ENCODE results near the gene MTCL1. TPM values are rescaled to one million over a fixed set of nuclear protein-coding genes. Genes with fewer than 3 reads are reported as not detected.

Gene MTCL1
- total RNA-seq, 3 donors from 2014 or later (not counting 1 experiment from before 2014, with no cell fraction given) = 0.38 to 1.5 (median 0.43) TPM

DNA sequence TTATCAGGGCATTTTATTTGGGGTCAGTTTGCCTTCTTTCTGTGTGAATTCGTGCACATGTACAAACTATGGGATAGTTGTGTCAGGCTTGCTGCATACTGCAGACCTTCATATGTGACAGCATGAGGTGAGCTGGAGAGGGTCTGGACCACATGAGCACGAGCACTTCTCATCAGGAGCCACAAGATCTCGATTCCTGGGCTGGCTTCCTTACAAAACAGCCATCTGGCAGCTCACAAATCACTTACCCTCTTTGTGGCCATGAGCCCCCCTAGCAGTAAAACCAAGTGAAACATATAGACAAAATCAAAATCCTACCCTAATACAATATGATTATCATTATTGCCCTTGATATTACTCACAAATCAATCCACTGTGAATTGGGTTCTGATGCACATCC lies 121.2 kb downstream of the MTCL1 start:
- DNase-seq (no peak), ATAC-seq (no peak)
- Histone ChIP-seq H3K27me3 (ENCODE audit: control insufficient read depth, insufficient read depth, low read length) (no peaks in the 10 kb centered on the region), H3K27ac (ENCODE audit: low read length) (no peak overlapping the region), H3K9me3 (ENCODE audit: control insufficient read depth, insufficient read depth, low read length) (no peaks in the 10 kb centered on the region), H3K36me3 (ENCODE audit: control insufficient read depth, insufficient read depth, low read length) (no peaks in the 10 kb centered on the region), H3K4me1 (ENCODE audit: control insufficient read depth, insufficient read depth, low read length) (no peaks in the 10 kb centered on the region), H3K4me3 (ENCODE audit: low read length) (no peak overlapping the region)
- Mint-ChIP-seq H3K4me3 (no peak overlapping the region), H3K27ac (no peak overlapping the region), H3K27me3 (ENCODE audit: low read depth in 2 of 2) (peaks cover 0 to 4% of the 10 kb centered on the region in 2 donors), H3K9me3 (no peaks in the 10 kb centered on the region), H3K36me3 (no peaks in the 10 kb centered on the region), H3K4me1 (no peaks in the 10 kb centered on the region)
- WGBS (ENCODE audit: insufficient coverage) = 62% methylated on average over 3 of the region's 3 CpGs
- TF ChIP-seq, protein P1, sequence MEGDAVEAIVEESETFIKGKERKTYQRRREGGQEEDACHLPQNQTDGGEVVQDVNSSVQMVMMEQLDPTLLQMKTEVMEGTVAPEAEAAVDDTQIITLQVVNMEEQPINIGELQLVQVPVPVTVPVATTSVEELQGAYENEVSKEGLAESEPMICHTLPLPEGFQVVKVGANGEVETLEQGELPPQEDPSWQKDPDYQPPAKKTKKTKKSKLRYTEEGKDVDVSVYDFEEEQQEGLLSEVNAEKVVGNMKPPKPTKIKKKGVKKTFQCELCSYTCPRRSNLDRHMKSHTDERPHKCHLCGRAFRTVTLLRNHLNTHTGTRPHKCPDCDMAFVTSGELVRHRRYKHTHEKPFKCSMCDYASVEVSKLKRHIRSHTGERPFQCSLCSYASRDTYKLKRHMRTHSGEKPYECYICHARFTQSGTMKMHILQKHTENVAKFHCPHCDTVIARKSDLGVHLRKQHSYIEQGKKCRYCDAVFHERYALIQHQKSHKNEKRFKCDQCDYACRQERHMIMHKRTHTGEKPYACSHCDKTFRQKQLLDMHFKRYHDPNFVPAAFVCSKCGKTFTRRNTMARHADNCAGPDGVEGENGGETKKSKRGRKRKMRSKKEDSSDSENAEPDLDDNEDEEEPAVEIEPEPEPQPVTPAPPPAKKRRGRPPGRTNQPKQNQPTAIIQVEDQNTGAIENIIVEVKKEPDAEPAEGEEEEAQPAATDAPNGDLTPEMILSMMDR (IDR thresholded peaks at IDR 0.05) = no peak
- intact Hi-C loops (cut with micrococcal nuclease) = no loop called here

- Histone ChIP-seq H3K27me3 (ENCODE audit: control insufficient read depth, insufficient read depth, low read length) (no peaks in the 10 kb centered on the region), H3K36me3 (ENCODE audit: control insufficient read depth, insufficient read depth, low read length) (no peaks in the 10 kb centered on the region), H3K27ac (ENCODE audit: low read length) (no peak overlapping the region), H3K4me1 (ENCODE audit: control insufficient read depth, insufficient read depth, low read length) (no peaks in the 10 kb centered on the region), H3K9me3 (ENCODE audit: control insufficient read depth, insufficient read depth, low read length) (no peaks in the 10 kb centered on the region), H3K4me3 (ENCODE audit: low read length) (no peak overlapping the region)
- no peak overlapping the region for H3K27ac Mint-ChIP-seq
- no peak overlapping the region for H3K4me3 Mint-ChIP-seq
- no peaks in the 10 kb centered on the region for H3K36me3 Mint-ChIP-seq
- no peaks in the 10 kb centered on the region for H3K9me3 Mint-ChIP-seq
- TF ChIP-seq, protein P1 (IDR thresholded peaks at IDR 0.05) = no peak
- no peak for ATAC-seq
- intact Hi-C loops (cut with micrococcal nuclease) = no loop called here
- 89% methylated on average over 12 of the region's 12 CpGs for WGBS (ENCODE audit: insufficient coverage)
- no peaks in the 10 kb centered on the region for H3K4me1 Mint-ChIP-seq
- H3K27me3 Mint-ChIP-seq (ENCODE audit: low read depth in 2 of 2) = peaks cover 0 to 4% of the 10 kb centered on the region in 2 donors
- DNase-seq = no peak
Measured at GRCh38 chr18:8826971-8827370, 121.6 kb downstream of the MTCL1 start.

GRCh38 chr18:8828300-8828699 lies 122.9 kb downstream of the MTCL1 start:
- intact Hi-C loops (cut with micrococcal nuclease) = no loop called here
- no peak overlapping the region for H3K4me3 Mint-ChIP-seq
- H3K4me1 Mint-ChIP-seq = no peaks in the 10 kb centered on the region

DNA sequence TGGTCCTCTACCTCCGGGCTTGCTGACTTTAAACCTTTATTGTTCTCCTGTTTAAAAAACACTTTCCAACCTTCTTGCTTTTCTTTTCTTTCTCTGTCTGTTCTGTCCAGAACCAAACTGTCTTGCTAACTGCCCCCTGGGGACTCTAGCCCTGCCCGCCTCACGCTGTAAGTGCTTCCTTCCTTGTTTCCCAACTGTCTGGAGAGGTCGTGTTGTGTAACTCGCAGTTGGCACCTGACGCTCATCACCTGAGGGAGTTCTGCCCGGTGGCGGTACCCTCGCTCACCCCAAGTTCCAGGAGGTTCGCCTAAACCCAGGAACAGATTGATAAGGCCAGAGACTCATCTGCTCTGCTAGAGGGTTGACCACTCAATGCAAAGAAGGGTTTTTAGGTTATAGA lies 123.4 kb downstream of the MTCL1 start:
- H3K36me3 Mint-ChIP-seq = no peaks in the 10 kb centered on the region
- Histone ChIP-seq H3K27me3 (ENCODE audit: control insufficient read depth, insufficient read depth, low read length) (no peaks in the 10 kb centered on the region), H3K27ac (ENCODE audit: low read length) (no peak overlapping the region), H3K36me3 (ENCODE audit: control insufficient read depth, insufficient read depth, low read length) (no peaks in the 10 kb centered on the region), H3K4me1 (ENCODE audit: control insufficient read depth, insufficient read depth, low read length) (no peaks in the 10 kb centered on the region), H3K4me3 (ENCODE audit: low read length) (no peak overlapping the region), H3K9me3 (ENCODE audit: control insufficient read depth, insufficient read depth, low read length) (no peaks in the 10 kb centered on the region)
- no peak overlapping the region for H3K27ac Mint-ChIP-seq
- no peaks in the 10 kb centered on the region for H3K4me1 Mint-ChIP-seq
- H3K27me3 Mint-ChIP-seq (ENCODE audit: low read depth in 2 of 2) = peaks cover 0 to 4% of the 10 kb centered on the region in 2 donors
- H3K9me3 Mint-ChIP-seq = no peaks in the 10 kb centered on the region
- no peak for ATAC-seq
- TF ChIP-seq, protein P1 (IDR thresholded peaks at IDR 0.05) = no peak
- intact Hi-C loops (cut with micrococcal nuclease) = no loop called here
- DNase-seq = no peak
- 52% methylated on average over 10 of the region's 10 CpGs for WGBS (ENCODE audit: insufficient coverage)
- H3K4me3 Mint-ChIP-seq = no peak overlapping the region

More at GRCh38 chr18:8828300-8828699, 122.9 kb downstream of the MTCL1 start:
- Mint-ChIP-seq H3K27me3 (ENCODE audit: low read depth in 2 of 2) (peaks cover 0 to 4% of the 10 kb centered on the region in 2 donors), H3K36me3 (no peaks in the 10 kb centered on the region), H3K27ac (no peak overlapping the region), H3K9me3 (no peaks in the 10 kb centered on the region)
- H3K4me3 ChIP-seq (ENCODE audit: low read length) = no peak overlapping the region
- DNase-seq (no peak), ATAC-seq (no peak)
- TF ChIP-seq, protein P1 (IDR thresholded peaks at IDR 0.05) = no peak
- H3K9me3 ChIP-seq (ENCODE audit: control insufficient read depth, insufficient read depth, low read length) = no peaks in the 10 kb centered on the region
- no peaks in the 10 kb centered on the region for H3K27me3 ChIP-seq (ENCODE audit: control insufficient read depth, insufficient read depth, low read length)
- H3K27ac ChIP-seq (ENCODE audit: low read length) = no peak overlapping the region
- WGBS (ENCODE audit: insufficient coverage) = 89% methylated on average over 6 of the region's 7 CpGs
- no peaks in the 10 kb centered on the region for H3K36me3 ChIP-seq (ENCODE audit: control insufficient read depth, insufficient read depth, low read length)
- H3K4me1 ChIP-seq (ENCODE audit: control insufficient read depth, insufficient read depth, low read length) = no peaks in the 10 kb centered on the region

Data from natural killer cell (primary cell).